Lung microvascular endothelial cell (primary cell): ENCODE measurements around the gene TRIM40. TPM values are rescaled to one million over a fixed set of nuclear protein-coding genes. Genes with fewer than 3 reads are reported as not detected.

ENCODE experiments used
- DNase-seq, 2 donors: peaks; one replicate each; pipeline versions ENCODE4 v3.0.0 to v3.0.0-alpha.2; 2010; ENCODE audit warnings: low read depth in 2 of 2
- total RNA-seq: library from RNA; depleted of rRNA; stranded (reverse); fragments of >200 nt; gene quantifications from 2 replicates; pipeline ENCODE4 v1.2.1, GENCODE V29; 2014

TRIM40 gene, protein sequence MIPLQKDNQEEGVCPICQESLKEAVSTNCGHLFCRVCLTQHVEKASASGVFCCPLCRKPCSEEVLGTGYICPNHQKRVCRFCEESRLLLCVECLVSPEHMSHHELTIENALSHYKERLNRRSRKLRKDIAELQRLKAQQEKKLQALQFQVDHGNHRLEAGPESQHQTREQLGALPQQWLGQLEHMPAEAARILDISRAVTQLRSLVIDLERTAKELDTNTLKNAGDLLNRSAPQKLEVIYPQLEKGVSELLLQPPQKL
- total RNA-seq = not detected in 2 replicates

DNA sequence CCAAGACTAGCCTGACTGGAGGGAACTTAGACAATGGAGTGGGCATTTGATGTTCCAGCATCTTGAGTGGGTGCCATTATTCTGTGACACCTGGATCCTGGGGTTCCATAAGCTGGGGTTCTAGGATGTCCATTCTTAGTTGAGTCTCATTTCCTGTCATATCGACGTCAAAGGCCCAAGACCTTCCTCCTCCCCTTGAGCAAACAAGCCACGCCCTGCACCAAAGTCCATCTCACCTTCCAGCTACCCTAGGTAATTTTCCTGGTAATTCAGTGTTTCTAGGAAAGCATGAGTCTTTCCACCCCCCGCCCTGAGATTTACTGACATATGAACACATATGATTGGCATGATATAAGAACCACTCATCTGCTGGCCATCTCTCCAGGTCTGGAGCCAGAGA is at the start of gene TRIM40:
Gene TRIM40 (plus strand): TSS at position 384 of the 400 bp plus-strand sequence. CDS start 897 bp downstream, outside the sequence.
- DNase-seq = no peak

DNA sequence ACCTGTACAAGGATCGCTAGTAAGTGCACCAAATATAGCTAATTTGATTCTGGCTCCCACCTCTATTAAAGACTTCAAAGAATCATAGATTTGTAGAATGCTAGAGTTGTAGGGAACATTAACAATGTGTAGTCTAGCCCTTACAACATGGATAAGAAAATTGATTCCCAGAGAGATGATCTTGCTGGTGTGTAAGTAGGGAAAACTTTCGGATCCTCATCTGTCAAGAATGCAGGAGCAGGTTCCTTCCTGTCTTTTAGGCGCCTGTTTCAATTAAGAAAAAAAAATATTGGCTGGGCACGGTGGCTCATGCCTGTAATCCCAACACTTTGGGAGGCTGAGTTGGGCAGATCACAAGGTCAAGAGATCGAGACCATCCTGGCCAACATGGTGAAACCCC is 48.1 kb upstream of the TRIM40 start:
- DNase-seq = no peak

DNA sequence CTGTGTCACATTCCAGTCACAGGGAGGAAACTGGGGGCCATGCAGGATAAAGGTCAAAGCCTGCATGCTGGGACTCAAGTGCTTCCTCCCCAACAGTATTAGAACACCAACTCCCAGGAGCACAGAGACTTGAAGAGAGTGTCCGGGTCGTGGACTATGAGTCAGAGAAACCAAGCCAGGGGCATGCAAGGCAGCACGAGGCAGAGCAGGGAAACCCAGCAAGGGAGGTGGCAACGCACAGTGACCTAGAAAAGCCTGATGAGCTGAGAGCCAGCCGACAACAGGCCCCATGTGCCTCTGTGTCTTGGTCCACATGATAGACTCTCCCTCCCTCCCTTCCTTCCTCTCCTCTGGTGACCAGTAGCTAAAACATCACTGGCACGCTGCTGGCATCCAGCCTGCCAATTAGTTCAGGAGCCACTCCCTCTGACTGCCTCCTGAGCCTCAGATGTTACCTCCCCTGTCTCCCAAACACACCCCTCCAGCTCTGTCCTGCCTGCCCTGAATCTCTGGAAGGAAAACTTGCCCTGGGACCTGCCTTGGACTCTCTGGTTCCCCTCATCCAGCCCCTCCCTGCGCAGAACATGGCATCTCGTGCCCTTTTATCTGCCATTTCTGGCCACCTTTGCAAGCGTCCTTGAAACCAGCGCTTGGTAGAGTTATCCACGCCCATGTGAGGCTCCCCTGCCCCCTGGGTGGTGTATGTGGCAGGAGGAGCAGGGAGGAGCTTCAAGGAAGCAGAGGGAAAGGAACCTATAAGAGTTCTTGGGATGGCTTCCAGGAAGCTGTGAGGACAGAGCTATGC is 44.2 kb upstream of the TRIM40 start:
- DNase-seq = peak; percentile 31 to 34

DNA sequence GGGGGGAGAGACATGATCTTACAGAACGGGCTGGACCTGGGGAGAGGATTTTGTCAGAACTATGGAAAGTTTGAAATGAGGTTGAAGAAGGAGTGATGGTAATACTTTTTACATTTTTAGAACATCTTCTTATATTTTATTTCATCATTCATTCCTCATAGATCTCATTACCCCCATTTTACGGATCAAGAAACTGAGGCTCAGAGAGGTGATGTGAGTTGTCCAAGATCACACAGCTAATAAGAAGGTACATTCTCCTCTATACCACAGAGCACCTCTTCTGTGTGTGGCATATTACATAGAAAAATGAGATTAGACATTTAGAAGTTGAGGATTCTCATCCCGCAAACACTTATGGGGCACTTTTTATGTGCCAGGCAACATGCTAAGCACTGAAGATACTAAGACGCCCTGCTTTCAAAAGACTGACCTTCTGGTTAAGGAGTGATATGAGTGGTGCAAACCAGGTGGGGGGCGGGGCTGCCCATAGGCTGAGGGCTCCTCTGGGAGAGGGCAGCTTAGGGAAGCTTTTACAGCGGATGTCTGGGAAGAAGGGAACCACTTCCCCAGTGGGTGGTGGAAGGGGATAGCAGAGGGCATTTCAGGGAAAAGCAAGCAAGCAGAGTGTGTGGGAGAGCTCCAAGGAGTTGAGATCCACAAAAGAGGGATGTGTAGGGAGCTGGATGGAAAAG is 42.9 kb upstream of the TRIM40 start:
- no peak for DNase-seq

DNA sequence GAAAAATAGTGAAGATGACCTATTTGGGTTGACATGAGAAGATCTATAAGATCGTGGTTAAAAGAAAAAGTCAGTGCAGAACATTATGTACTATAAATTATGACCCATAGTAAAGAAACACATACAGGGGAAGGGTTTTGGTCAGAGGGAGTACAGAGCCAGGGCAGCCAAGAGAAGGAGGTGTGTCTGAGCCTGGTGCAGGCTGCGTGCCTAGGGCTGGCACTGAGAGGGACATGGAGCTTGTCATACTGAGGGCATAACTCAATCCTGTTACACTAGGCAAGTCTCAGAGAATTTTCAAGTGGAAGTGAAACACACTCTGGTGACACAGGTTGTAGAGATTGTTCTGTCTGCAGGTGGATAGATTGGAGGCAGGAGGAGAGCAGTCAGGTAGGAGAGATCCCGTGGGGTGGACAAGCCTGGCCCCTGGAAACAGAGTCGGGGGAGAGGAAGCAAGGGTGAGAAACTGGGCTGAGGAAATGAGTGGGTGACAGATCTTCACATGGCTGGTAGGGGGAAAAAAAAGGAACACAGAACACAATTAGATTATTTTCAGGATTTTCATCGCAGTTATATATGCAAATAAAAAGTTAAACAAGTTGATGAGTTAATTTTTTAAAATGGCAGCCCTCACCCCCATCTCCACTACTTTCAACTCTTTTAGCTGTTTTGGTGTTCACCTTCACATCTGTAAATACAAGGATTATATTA is 41.8 kb upstream of the TRIM40 start:
- no peak for DNase-seq

DNA sequence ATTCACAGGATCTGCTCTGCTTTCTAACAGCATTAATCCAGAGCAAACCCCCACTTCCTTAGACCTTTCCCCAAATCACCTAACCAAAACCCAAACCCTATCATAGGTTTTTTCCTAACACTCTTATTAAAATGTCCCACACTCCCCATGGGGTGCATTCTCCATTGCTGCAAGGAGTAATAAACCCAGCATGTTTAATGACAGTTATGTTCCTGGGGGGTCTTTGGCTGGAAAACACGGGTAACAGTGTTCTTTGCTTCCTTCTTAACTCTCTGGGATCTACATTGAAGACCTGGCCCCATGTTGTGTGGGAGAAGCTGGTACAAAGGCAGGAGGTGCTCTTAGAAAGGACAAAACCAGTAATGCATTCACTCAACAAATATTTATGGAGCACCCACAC is 39.1 kb upstream of the TRIM40 start:
- DNase-seq = no peak

DNA sequence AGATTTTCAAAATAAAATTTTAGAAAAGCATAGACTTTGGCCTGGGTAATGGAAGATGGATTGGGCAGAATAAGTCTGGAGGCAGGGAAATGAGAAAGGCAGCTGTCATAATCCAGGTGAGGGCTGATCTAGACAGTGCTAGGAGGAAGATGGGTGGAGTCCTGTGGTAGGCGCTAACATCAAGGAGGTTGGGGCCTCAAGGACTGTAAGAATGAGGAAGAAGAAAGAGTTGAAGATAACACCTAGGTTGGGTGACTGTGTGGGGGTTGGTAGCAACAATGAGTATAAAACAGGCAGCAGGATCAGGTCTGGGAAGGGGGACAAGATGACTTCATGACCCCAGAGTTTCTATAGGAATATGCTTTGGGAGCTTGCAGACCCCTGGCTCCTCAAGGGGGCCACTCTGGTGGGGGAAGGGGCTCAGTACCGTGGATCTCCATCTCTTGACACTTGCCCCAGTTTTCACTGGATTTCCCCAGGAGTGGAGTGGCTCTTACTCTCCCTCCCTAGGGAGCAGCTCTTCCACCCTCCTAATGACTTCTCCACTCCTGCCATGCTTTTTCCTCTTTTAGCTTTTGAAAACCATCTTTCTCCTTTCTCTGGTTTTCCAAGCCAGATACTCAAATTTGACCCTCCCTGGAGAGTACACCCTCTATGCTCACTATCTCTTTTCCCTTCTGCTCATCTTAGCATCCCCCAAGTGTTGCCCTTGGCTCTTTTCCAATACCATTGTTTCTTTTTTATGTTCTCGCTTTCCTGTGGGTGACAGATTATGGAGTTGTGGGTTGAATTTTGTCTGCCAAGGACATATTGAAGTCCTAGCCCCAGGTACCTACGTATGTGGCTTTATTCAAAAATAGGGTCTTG is 37.8 kb upstream of the TRIM40 start:
- no peak for DNase-seq

DNA sequence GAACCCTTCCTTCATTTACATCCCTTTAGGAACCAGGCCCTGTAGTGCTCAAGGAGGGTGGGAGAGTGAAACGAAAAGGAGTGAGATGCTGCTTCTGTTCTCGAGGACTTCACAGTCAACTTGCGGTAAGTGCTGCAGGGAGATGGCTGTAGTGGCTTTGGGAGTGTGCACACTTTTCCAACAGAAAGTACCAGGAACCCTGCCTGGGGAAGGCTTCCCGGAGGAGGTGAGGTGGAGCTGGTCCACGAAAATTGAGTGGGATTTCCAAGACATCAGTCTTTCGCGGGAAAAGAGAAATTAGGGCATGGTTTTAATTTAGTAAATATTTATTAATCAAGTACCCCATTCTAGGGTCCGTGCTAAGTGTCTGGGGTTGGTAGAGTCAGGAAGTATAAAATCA is 35.8 kb upstream of the TRIM40 start:
- DNase-seq = no peak

DNA sequence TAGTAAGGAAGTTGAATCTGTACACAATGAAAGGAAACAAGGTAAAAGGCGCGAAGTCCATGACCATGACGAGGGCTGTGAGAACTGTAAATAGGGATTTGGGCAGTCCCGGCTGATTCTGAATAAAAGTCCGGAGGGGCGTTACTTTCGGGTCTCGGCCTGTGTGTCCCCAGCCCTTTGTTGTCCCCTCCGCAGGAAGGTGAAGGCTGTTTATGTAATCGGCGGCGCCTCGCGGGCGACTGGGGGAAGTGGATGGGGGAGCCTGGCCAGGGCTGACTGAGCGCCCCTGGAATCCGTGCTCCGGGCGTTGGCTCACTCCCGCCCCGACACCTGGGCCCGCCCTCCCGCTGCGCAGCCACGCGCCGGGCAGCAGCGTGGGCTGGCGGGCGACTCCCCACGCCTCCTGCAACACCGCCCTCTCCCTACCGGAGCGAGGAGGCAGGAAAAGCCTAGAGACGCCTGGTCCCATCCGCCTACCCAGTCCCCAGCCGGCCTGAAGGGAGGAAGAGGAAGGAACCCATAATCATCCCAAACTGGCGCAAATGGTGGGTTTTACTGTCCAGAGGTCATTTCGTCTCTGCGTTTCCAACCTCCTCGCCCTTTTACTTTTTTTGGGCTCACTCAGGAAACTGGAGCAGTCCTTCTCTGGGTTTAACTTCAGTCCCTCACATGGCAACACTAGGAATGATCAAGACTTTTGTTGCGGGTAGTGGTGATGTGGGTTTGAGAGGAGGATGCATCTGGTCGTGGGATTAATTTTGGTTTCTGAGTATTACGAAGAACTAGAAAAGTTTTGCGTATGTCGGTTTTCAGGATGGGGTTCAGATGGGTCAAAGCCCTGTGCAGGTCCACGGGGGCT is 35.1 kb upstream of the TRIM40 start:
- DNase-seq = no peak

DNA sequence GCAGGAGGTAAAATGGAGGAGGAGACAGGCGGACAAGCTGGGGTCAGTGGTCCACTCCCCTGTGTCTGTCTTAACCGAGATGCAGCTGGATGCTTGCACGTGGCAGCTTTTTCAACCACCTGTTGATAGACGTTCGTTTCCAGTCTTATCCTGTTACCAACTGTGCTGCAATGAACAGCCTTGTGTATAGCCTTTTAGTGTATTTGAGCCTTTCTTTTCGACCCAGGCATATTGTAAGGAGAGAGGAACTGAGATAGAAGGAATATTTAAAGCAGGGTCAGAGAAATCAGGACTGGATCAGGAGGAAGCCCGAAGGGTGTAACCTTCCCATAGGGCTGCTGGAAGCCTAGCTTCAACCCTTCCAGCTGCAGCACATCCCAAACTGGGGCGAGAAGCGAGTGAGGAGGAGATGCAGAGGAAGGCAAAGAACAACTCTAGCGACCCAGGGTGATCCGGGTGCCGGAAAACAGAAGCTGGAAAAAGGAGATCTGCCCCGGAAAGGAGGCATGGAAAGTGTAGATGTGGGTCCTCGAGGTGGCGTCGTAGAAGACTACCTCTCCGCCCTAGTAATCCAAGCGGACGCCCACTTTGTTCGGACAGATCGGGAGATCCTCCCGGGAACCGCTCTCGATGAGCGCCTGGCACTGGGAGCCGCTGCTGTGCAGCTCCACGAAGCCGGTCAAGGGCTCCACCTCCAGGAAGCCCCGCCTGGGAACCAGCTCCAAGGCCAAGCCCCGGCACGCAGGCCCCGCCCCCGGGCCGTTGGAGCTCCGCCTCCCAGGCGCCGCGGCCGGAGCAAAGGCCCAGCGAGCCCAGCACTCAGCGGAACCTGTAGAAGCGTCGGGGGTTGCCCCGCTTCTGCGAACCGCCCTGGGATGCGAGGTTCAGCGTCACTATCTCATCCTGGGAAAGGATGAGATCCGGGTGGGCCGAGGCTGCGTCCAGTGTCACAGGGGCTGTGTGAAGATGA is 34.2 kb upstream of the TRIM40 start:
- DNase-seq = peak; percentile 83 to 87

DNA sequence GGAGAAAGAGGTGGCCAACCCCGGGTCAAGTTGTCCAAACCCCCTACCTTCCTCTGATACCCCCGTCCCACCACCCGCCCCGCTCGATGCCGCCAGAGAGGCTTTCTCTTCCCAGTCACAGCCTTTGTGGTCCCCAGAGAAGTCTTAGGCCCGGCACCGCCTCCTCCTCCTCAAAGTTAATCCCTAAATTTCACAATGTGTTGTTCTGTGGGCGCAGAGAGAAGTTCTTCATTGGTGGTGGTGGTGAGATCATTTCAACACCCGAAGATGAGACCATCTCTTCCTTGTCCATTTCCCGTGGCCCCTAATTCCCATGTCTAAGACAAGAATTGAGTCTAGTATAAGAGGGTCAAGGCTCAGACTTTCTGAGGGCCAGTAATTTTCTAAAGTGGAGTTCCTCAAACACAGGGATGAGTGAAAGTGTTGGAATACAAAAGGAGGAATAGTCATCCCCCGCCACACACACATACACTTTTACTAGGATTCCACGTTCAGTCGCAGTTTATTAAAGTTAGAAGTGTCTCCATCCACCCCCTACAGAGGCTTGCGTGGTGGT is 33.4 kb upstream of the TRIM40 start:
- no peak for DNase-seq

DNA sequence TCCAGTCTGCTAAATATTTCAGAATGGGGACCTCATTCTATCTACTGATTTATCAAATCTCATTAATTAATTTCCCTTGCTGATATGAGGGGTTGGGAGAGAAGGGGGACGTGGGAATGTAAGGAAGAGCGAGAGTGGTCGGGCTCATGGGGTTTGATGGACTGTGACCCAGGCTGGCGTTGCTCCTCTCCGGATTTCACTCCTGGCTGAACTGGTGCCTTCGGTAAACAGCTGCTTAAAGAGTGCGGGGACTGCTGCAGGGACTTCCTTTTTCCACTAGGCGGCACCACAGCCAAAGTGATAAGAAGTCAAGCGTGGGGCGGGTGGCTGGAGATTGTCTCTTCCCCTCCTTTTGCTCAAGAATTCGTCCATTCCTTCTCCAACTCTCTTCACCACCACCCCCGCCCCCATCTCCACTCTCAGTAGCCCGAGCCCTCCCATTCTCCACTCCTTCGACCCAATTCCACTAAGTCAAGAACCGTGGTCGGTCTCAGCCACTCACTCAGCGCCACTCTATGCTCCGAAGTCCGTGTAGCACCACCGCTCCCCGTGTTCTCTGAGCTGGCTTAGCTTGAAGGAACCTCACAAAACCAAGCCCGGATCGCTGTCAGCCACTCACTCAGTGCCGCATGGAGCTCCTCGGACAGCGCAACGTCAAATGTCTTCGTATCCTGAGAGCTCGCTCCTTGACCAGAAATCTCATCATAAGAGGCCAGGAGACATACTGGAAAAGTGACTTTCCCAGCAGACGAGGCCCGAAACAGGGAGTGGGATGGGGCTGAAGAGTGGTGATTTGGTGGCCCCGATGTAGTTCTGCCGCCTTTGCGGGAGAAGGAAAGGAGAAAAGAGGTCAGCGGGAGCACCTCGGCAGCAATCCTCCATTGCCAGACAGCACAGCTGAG is 32.7 kb upstream of the TRIM40 start:
- peak; percentile 79 to 87 for DNase-seq

DNA sequence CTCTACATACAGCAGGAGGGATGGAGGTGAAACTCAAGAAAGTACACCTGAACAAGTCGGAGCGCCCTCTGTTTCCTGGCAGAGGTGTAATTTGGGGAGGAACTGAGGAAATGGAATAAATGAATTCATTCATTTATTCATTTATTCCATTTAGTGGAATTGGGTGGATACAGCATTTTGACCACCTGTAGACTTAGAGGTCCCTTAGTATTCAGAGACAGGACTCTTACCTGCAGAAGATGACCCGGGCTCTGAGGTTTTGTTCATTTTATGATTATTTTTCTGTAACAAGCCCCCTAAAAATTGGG is 32.1 kb upstream of the TRIM40 start:
- no peak for DNase-seq

DNA sequence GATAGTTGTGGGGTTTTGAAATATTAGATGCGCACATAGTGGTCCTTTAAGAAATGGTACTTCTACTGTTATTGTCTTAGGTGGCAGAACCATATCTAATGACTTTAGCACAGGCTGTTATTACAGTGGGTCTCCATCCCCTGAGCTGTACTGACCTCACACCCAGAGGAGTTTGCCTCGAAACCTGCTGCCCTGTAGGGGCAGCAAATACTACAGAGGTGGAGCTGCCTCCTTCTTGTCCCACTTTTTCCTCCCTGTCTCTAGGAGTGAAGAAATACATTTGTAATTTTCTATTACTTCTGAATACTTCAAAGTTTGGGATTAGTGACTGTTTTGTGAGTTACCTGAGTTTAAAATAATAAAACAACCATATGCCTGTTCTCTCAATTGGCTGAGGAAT is 31.3 kb upstream of the TRIM40 start:
- no peak for DNase-seq

DNA sequence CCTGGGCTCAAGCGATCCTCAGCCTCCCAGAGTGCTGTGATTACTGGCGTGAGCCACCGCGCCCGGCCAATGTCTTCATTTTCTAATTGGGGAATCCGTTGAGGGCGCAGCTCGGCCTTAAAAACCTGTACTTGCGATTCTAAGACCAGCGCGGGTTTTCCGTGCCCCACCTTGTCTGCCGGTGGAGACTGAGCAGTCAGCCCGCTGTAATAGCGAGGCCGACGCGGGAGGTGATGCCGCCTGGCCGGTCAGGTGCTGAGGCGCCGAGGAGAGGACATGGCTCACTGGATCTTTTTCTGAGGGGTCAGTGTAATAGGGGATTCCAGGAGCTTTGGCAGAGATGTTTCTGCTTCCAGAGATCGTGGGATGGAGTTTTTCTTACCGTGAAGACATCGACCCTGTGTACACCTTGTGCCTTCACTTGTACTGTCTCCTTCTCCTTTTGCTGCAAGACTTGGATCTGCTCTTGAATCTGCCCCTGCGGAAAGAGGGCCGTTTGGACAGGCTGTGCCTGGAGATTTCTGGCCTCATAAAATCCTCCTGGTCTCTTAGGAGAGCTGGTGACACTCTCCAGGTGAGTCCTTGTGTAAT is 24.6 kb upstream of the TRIM40 start:
- DNase-seq = no peak

DNA sequence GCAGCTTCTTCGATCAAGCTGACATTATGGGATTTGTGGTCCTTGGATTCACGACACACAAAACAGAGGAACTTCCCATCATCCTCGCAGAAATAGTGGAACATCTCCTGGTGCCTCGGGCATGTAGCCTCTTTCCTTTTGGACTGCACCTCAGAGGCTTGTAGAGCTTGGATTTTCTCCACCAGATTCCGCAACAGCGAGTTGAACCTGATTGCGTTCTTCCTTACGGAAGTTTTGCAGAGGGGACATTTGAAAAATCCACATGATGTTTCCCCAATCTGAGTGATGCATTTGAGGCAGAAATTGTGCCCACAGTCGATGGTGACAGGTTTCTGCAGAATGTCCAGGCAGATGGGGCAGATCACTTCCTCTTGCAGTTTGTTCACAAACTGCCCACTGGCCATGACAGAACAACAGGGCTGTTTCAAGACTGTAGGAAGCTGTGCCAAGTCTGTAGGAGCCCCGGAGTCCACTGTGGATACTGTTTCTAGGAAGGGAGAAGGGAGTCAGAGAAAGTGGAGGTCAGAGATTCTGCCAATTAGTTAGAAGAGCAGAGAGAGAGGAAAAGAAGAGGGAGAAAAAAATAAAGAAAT is 23.4 kb upstream of the TRIM40 start:
- DNase-seq = no peak
